MM.1S (cell line): ENCODE results near the gene MAZ.
"Not testable (repeated sequence)": the region's sequence is repeated elsewhere in the genome, so short reads cannot be mapped to it uniquely, and the experiment has no call there.

ENCODE experiments used
- DNase-seq: peaks from one replicate; pipeline ENCODE4 v3.0.0-alpha.2; 2015
- H2AFZ ChIP-seq: fragments of 300-600 bp; sonication (generic); 2 replicates; pipeline ENCODE4 v1.6.0; 2016; ENCODE audit warnings: antibody characterized with exemption, low read length
- H3F3A ChIP-seq: fragments of 300-600 bp; sonication (generic); 2 replicates; pipeline ENCODE4 v1.6.1; 2016; ENCODE audit warnings: mild to moderate bottlenecking, antibody characterized with exemption, low read length, moderate library complexity, mixed read lengths; ENCODE audit not compliant: insufficient read depth
- H3K27ac ChIP-seq: fragments of 300-600 bp; sonication (generic); 2 replicates; pipeline ENCODE4 v1.5.1; 2016; ENCODE audit warnings: mild to moderate bottlenecking, low read length
- H3K27me3 ChIP-seq: fragments of 300-600 bp; sonication (generic); replicated peaks from 2 replicates; pipeline ENCODE4 v1.6.0; 2016; ENCODE audit warnings: low read length; ENCODE audit not compliant: insufficient read depth
- H3K36me3 ChIP-seq: fragments of 300-600 bp; sonication (generic); replicated peaks from 2 replicates; pipeline ENCODE4 v1.6.1; 2016; ENCODE audit warnings: mild to moderate bottlenecking, low read length, mixed read lengths; ENCODE audit not compliant: insufficient read depth
- H3K4me1 ChIP-seq: fragments of 300-600 bp; sonication (generic); 2 replicates; pipeline ENCODE4 v1.6.1; 2016; ENCODE audit warnings: low read length, mixed read lengths
- H3K4me2 ChIP-seq: fragments of 300-600 bp; sonication (generic); 2 replicates; pipeline ENCODE4 v1.6.0; 2016; ENCODE audit warnings: low read depth, low read length
- H3K4me3 ChIP-seq: fragments of 300-600 bp; sonication (generic); 2 replicates; pipeline ENCODE4 v1.5.1; 2016; ENCODE audit warnings: low read length, mixed read lengths
- H3K79me2 ChIP-seq: fragments of 300-600 bp; sonication (generic); 2 replicates; pipeline ENCODE4 v1.6.1; 2016; ENCODE audit warnings: mixed run types, low read length, mixed read lengths
- H3K9ac ChIP-seq: fragments of 300-600 bp; sonication (generic); 2 replicates; pipeline ENCODE4 v1.6.1; 2016; ENCODE audit warnings: low read length, mixed read lengths
- H3K9me2 ChIP-seq: fragments of 300-600 bp; sonication (generic); replicated peaks from 2 replicates; pipeline ENCODE4 v1.6.1; 2016; ENCODE audit warnings: mild to moderate bottlenecking, low read length, mixed read lengths; ENCODE audit not compliant: insufficient read depth
- H3K9me3 ChIP-seq: fragments of 300-600 bp; sonication (generic); replicated peaks from 2 replicates; pipeline ENCODE4 v1.6.1; 2016; ENCODE audit warnings: mild to moderate bottlenecking, low read length, mixed read lengths; ENCODE audit not compliant: insufficient read depth
- H4K20me1 ChIP-seq: fragments of 300-600 bp; sonication (generic); 2 replicates; pipeline ENCODE4 v1.6.1; 2016; ENCODE audit warnings: mild to moderate bottlenecking, low read length, moderate library complexity, mixed read lengths; ENCODE audit not compliant: insufficient read depth
- EZH2 ChIP-seq: fragments of 300-600 bp; sonication (generic); optimal IDR thresholded peaks from 2 replicates; pipeline ENCODE3; 2017; ENCODE audit warnings: low read depth, mild to moderate bottlenecking, antibody characterized with exemption, low read length, mixed read lengths
- EZH2phosphoT487 ChIP-seq: fragments of 300-600 bp; sonication (generic); IDR thresholded peaks from 2 replicates; pipeline ENCODE4 v1.6.1; 2018; ENCODE audit warnings: antibody characterized with exemption, low read length
- TF ChIP-seq, protein P1 (sequence below): fragments of 300-600 bp; sonication (generic); IDR thresholded peaks from 2 replicates; pipeline ENCODE4 v1.5.1; 2016; ENCODE audit warnings: antibody characterized with exemption, low read length, mixed read lengths

MAZ gene

DNA sequence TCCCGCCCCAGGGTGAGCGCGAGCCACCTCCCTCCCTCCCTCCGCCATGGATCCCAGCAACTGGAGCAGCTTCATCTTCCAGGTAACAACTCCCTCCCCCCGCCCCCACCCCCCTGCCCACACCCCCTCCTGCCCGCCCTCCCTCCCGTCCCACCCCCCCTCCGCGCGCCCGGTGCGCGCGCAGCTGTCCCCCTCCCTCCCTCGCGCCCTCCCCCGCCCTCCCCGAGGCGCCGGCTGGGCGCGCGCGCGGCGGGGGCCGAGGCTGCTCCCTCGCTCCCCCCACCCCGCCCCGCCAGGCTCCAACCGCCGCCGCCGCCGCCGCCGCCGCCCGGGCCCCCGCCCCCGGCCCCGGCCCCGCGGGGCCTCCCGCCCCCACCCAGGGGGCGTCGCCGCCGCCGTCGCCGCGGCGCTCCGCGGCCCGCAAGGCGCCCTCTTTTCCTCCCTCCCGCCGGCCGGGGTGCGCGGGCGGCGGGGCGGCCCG is at the start of gene MAZ:
Gene MAZ (plus strand): TSS at position 431 of the 481 bp plus-strand sequence. CDS start 173 bp downstream, outside the sequence.
- Histone ChIP-seq H3K4me3 (peak within 1 kb of the TSS; percentile 86), H3K27me3 (no peaks in the 10 kb centered on the region), H3K9me3 (no peaks in the 10 kb centered on the region), H3F3A (peaks cover 61% of the 10 kb centered on the region), H3K9me2 (no peaks in the 10 kb centered on the region), H4K20me1 (no peaks in the 10 kb centered on the region), H2AFZ (0 out of 2 replicates have a peak within 1 kb of the TSS, but pooled peaks have one; percentile 56), H3K9ac (peak within 1 kb of the TSS; percentile 95), H3K4me1 (peaks cover 41% of the 10 kb centered on the region), H3K79me2 (peaks cover 32% of the 10 kb centered on the region), H3K36me3 (no peaks in the 10 kb centered on the region; the same call in 1 of the 2 replicates), H3K27ac (peak within 1 kb of the TSS; percentile 95), H3K4me2 (peak within 1 kb of the TSS; percentile 77)
- DNase-seq = peak; percentile 84
- TF ChIP-seq EZH2 (no peak), EZH2phosphoT487 (no peak)
- TF ChIP-seq, protein P1, sequence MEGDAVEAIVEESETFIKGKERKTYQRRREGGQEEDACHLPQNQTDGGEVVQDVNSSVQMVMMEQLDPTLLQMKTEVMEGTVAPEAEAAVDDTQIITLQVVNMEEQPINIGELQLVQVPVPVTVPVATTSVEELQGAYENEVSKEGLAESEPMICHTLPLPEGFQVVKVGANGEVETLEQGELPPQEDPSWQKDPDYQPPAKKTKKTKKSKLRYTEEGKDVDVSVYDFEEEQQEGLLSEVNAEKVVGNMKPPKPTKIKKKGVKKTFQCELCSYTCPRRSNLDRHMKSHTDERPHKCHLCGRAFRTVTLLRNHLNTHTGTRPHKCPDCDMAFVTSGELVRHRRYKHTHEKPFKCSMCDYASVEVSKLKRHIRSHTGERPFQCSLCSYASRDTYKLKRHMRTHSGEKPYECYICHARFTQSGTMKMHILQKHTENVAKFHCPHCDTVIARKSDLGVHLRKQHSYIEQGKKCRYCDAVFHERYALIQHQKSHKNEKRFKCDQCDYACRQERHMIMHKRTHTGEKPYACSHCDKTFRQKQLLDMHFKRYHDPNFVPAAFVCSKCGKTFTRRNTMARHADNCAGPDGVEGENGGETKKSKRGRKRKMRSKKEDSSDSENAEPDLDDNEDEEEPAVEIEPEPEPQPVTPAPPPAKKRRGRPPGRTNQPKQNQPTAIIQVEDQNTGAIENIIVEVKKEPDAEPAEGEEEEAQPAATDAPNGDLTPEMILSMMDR = no peak

GRCh38 chr16:29756654-29757053 is 49.7 kb upstream of the MAZ start:
- no peaks in the 10 kb centered on the region for H3K9me2 ChIP-seq
- H3K4me1 ChIP-seq = peaks cover 6% of the 10 kb centered on the region
- H3F3A ChIP-seq = 0 out of 2 replicates have a peak, but pooled peaks cover 9% of the 10 kb centered on the region
- H4K20me1 ChIP-seq = no peaks in the 10 kb centered on the region
- H3K9ac ChIP-seq = no peak overlapping the region
- no peaks in the 10 kb centered on the region for H3K9me3 ChIP-seq
- no peaks in the 10 kb centered on the region for H3K79me2 ChIP-seq
- no peak overlapping the region for H3K4me2 ChIP-seq
- H2AFZ ChIP-seq = no peak overlapping the region
- H3K4me3 ChIP-seq = no peak overlapping the region
- no peak overlapping the region for H3K27ac ChIP-seq
- no peaks in the 10 kb centered on the region for H3K27me3 ChIP-seq
- DNase-seq = no peak
- H3K36me3 ChIP-seq = no peaks in the 10 kb centered on the region
- TF ChIP-seq EZH2 (no peak), EZH2phosphoT487 (no peak)
- TF ChIP-seq, protein P1 = no peak

DNA sequence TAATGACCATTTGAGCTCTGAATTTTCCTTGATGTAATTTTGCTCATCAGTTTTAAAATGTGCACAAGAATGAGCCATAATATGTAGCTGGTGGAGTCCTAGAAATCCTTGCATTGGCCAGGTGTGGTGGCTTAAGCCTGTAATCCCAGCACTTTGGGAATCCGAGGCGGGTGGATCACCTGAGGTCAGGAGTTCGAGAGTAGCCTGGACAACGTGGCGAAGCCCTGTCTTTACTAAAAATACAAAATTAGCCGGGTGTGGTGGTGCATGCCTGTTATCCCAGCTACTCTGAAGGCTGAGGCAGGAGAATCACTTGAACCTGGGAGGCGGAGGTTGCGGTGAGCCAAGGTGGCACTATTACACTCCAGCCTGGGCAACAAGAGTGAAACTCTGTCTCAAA is 49.2 kb upstream of the MAZ start:
- DNase-seq, H3K9me2 ChIP-seq, H3K79me2 ChIP-seq, H3F3A ChIP-seq, H3K4me2 ChIP-seq, H3K36me3 ChIP-seq, H3K27ac ChIP-seq, H4K20me1 ChIP-seq, H3K9ac ChIP-seq, H3K27me3 ChIP-seq, H2AFZ ChIP-seq, H3K4me1 ChIP-seq, H3K9me3 ChIP-seq, H3K4me3 ChIP-seq: not testable (repeated sequence)

DNA sequence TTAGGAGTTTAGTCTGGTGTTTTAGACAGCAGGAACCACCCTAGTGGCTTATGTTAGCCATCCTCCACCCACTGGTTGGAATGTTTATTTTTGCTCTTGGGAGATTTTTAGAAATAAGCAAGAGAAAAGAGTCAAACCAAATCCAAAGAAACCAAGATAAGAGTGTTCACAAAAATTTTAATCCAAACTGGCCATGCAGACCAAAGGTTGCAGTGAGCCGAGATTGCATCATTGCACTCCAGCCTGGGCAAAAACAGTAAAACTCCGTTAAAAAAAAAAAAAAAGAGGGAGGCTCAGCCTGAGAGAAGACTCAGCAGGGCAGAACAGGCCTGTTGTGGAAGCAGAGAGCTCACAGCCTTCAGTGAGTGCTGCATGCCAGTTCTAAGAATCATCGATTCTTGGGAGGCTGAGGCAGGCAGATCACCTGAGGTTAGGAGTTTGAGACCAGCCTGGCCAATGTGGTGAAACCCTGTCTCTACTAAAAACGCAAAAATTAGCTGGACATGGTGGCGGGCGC is 48.3 kb upstream of the MAZ start:
- Histone ChIP-seq H3K9ac (no peak overlapping the region), H3K4me1 (peaks cover 6% of the 10 kb centered on the region), H3K27me3 (no peaks in the 10 kb centered on the region), H3K79me2 (no peaks in the 10 kb centered on the region), H3K36me3 (no peaks in the 10 kb centered on the region), H3K9me3 (no peaks in the 10 kb centered on the region), H3K4me2 (no peak overlapping the region), H4K20me1 (no peaks in the 10 kb centered on the region), H3K9me2 (no peaks in the 10 kb centered on the region), H3K27ac (no peak overlapping the region), H3K4me3 (no peak overlapping the region), H2AFZ (no peak overlapping the region), H3F3A (0 out of 2 replicates have a peak, but pooled peaks cover 9% of the 10 kb centered on the region)
- TF ChIP-seq EZH2phosphoT487 (no peak), EZH2 (no peak)
- TF ChIP-seq, protein P1 = no peak
- no peak for DNase-seq
